Neural progenitor cell (in vitro differentiated cells): Measurements from ENCODE around the gene DNAAF2.

ENCODE experiments used
- CTCF ChIP-seq: fragments of 200-600 bp; sonication (generic); IDR thresholded peaks from 2 replicates; pipeline ENCODE4 v1.5.1; 2017; ENCODE audit warnings: antibody characterized with exemption, mild to moderate bottlenecking
- EZH2 ChIP-seq: fragments of 200-600 bp; sonication (generic); IDR thresholded peaks from 2 replicates; pipeline ENCODE4 v1.6.1; 2017; ENCODE audit warnings: antibody characterized with exemption, mild to moderate bottlenecking, moderate library complexity
- EZH2phosphoT487 ChIP-seq: fragments of 200-600 bp; sonication (generic); IDR thresholded peaks from 2 replicates; pipeline ENCODE4 v1.6.1; 2017; ENCODE audit warnings: antibody characterized with exemption

GRCh38 chr14:49579841-49580240, 55.2 kb downstream of the DNAAF2 start:
- TF ChIP-seq CTCF (no peak), EZH2phosphoT487 (no peak), EZH2 (no peak)
